WERI-Rb-1 (cell line): ENCODE measurements around the gene PPFIA3.

Source experiments
- DNase-seq: peaks from one replicate; pipeline ENCODE4 v3.0.0-alpha.2; 2020
- H3K27ac ChIP-seq: fragments of 250-450 bp; sonication (Bioruptor Pico); 2 replicates; pipeline ENCODE4 v1.5.1; 2020; ENCODE audit warnings: mild to moderate bottlenecking, moderate library complexity
- H3K27me3 ChIP-seq: fragments of 250-450 bp; sonication (Bioruptor Pico); 2 replicates; pipeline ENCODE4 v1.5.1; 2021; ENCODE audit warnings: mild to moderate bottlenecking, low read depth, moderate library complexity; ENCODE audit not compliant: insufficient read depth, severe bottlenecking
- H3K36me3 ChIP-seq: fragments of 250-450 bp; sonication (Bioruptor Pico); 2 replicates; pipeline ENCODE4 v1.5.1; 2020; ENCODE audit warnings: mild to moderate bottlenecking, moderate library complexity
- H3K4me3 ChIP-seq: 2 replicates; pipeline ENCODE4 v1.5.1; 2011; ENCODE audit warnings: low read depth, mild to moderate bottlenecking, control low read depth, low read length
- H3K9me3 ChIP-seq: fragments of 250-450 bp; sonication (Bioruptor Pico); 2 replicates; pipeline ENCODE4 v1.5.1; 2021; ENCODE audit warnings: mild to moderate bottlenecking, moderate library complexity; ENCODE audit not compliant: severe bottlenecking
- CTCF ChIP-seq: IDR thresholded peaks from 2 replicates; pipeline ENCODE4 v1.5.1; 2011; ENCODE audit warnings: low read depth, mild to moderate bottlenecking, control low read depth, inconsistent platforms, low read length

PPFIA3 gene

GRCh38 chr19:49196527-49197240, 77.3 kb downstream of the PPFIA3 start:
- H3K27me3 ChIP-seq: no peaks in the 10 kb centered on the region
- no peak overlapping the region for H3K4me3 ChIP-seq
- TF ChIP-seq CTCF: no peak
- H3K27ac ChIP-seq: no peak overlapping the region
- no peak for DNase-seq
- no peaks in the 10 kb centered on the region for H3K9me3 ChIP-seq
- peaks cover 4% of the 10 kb centered on the region for H3K36me3 ChIP-seq

GRCh38 chr19:49200238-49200862, 81.0 kb downstream of the PPFIA3 start:
- peak; percentile 20 for DNase-seq
- Histone ChIP-seq H3K9me3 (no peaks in the 10 kb centered on the region), H3K27ac (no peak overlapping the region), H3K36me3 (peaks cover 10% of the 10 kb centered on the region; the same call in 1 of the 2 replicates), H3K27me3 (no peaks in the 10 kb centered on the region), H3K4me3 (no peak overlapping the region)
- TF ChIP-seq CTCF: no peak
